ENCODE measurements around the gene LRRC34.

LRRC34 gene

DNA sequence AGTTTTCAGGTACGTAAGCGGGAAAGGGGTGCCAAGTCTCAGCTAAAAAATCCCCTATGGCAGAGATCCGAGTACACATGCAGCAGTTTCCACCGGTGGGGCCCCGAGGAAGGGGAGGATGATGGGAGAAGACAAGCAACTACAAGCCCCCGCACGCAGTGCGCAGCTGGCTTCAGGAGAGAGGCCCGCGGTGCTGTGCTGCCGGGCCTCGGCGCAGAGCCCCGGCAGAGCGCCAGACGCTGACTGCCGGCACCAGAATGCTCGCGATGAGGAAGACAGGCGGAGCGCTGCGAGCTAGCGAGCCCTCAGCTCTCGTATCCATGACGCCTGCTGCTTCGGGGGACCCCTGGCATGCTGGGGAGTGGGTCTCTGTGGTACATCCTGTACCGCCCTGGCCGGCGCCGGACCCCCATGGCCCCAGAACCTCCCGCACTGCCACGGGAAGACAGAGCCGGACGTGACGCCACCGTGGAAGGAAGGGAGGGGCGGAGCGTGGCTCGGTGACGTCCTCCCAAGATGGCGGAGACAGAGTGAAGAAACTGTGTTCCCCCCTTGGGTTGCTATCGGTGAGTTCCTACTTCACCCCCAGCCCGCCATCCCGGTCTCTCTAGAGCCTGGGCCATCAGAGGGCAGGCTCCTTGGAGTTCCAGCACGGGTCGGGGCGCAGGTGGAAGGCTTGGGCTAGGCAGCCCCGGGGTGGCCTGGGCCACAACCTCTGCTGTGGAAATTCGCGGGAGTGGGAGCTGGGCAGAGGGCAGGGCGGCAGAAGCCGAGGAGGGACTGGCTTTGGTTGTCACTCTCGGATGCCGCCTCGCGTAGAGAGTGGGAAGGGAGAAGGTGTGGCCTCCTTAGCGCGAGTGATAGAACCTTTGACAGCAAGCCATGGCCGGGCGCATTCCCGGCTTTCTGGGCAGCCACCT lies 39.5 kb downstream of the LRRC34 start, which contains the start of gene MYNN:
Gene MYNN, plus strand, starts transcription at position 500 of the 920 bp plus-strand sequence. CDS start 900 bp downstream, outside the sequence.
- peak within 1 kb of the TSS; percentile 93 for H3K4me3 ChIP-seq (ENCODE audit: low read depth, low read length)
- TF ChIP-seq, protein P1, sequence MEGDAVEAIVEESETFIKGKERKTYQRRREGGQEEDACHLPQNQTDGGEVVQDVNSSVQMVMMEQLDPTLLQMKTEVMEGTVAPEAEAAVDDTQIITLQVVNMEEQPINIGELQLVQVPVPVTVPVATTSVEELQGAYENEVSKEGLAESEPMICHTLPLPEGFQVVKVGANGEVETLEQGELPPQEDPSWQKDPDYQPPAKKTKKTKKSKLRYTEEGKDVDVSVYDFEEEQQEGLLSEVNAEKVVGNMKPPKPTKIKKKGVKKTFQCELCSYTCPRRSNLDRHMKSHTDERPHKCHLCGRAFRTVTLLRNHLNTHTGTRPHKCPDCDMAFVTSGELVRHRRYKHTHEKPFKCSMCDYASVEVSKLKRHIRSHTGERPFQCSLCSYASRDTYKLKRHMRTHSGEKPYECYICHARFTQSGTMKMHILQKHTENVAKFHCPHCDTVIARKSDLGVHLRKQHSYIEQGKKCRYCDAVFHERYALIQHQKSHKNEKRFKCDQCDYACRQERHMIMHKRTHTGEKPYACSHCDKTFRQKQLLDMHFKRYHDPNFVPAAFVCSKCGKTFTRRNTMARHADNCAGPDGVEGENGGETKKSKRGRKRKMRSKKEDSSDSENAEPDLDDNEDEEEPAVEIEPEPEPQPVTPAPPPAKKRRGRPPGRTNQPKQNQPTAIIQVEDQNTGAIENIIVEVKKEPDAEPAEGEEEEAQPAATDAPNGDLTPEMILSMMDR (IDR thresholded peaks at IDR 0.05): peak; percentile 21
- H3K9ac ChIP-seq: peak within 1 kb of the TSS; percentile 96
- H3K79me2 ChIP-seq: peaks cover 9% of the 10 kb centered on the region
- peak within 1 kb of the TSS; percentile 99 for H3K27ac ChIP-seq
- H2AFZ ChIP-seq: peak within 1 kb of the TSS; percentile 100
- H3K27me3 ChIP-seq (ENCODE audit: control insufficient read depth, insufficient read depth, low read length): no peaks in the 10 kb centered on the region
- no peaks in the 10 kb centered on the region for H3K9me3 ChIP-seq (ENCODE audit: control insufficient read depth, low read length)
- H3K36me3 ChIP-seq (ENCODE audit: control insufficient read depth, insufficient read depth, low read length): no peaks in the 10 kb centered on the region
- H3K4me2 ChIP-seq (ENCODE audit: low read length): peak within 1 kb of the TSS; percentile 84
- H3K4me1 ChIP-seq: peaks cover 6% of the 10 kb centered on the region

- peak overlapping the region; percentile 84 for H3K4me2 ChIP-seq (ENCODE audit: low read length)
- H3K4me3 ChIP-seq (ENCODE audit: low read depth, low read length): peak overlapping the region; percentile 93
- H3K9me3 ChIP-seq (ENCODE audit: control insufficient read depth, low read length): no peaks in the 10 kb centered on the region
- H3K27me3 ChIP-seq (ENCODE audit: control insufficient read depth, insufficient read depth, low read length): no peaks in the 10 kb centered on the region
- H3K79me2 ChIP-seq: peaks cover 9% of the 10 kb centered on the region
- H3K36me3 ChIP-seq (ENCODE audit: control insufficient read depth, insufficient read depth, low read length): no peaks in the 10 kb centered on the region
- H3K4me1 ChIP-seq: peaks cover 6% of the 10 kb centered on the region
- H3K27ac ChIP-seq: peak overlapping the region; percentile 99
- TF ChIP-seq, protein P1 (IDR thresholded peaks at IDR 0.05): no peak
- peak overlapping the region; percentile 96 for H3K9ac ChIP-seq
- peak overlapping the region; percentile 100 for H2AFZ ChIP-seq
Measured at GRCh38 chr3:169772305-169772896, 40.3 kb downstream of the LRRC34 start.

- Histone ChIP-seq H3K4me2 (ENCODE audit: low read length) (peak overlapping the region; percentile 84), H3K36me3 (ENCODE audit: control insufficient read depth, insufficient read depth, low read length) (no peaks in the 10 kb centered on the region), H3K9ac (no peak overlapping the region), H3K27ac (peak overlapping the region; percentile 99), H3K79me2 (peaks cover 9% of the 10 kb centered on the region), H3K9me3 (ENCODE audit: control insufficient read depth, low read length) (no peaks in the 10 kb centered on the region), H2AFZ (peak overlapping the region; percentile 100), H3K4me3 (ENCODE audit: low read depth, low read length) (peak overlapping the region; percentile 93), H3K27me3 (ENCODE audit: control insufficient read depth, insufficient read depth, low read length) (no peaks in the 10 kb centered on the region), H3K4me1 (peaks cover 6% of the 10 kb centered on the region)
- TF ChIP-seq, protein P1 (IDR thresholded peaks at IDR 0.05): no peak
Measured at GRCh38 chr3:169771497-169772304, 41.0 kb downstream of the LRRC34 start.

DNA sequence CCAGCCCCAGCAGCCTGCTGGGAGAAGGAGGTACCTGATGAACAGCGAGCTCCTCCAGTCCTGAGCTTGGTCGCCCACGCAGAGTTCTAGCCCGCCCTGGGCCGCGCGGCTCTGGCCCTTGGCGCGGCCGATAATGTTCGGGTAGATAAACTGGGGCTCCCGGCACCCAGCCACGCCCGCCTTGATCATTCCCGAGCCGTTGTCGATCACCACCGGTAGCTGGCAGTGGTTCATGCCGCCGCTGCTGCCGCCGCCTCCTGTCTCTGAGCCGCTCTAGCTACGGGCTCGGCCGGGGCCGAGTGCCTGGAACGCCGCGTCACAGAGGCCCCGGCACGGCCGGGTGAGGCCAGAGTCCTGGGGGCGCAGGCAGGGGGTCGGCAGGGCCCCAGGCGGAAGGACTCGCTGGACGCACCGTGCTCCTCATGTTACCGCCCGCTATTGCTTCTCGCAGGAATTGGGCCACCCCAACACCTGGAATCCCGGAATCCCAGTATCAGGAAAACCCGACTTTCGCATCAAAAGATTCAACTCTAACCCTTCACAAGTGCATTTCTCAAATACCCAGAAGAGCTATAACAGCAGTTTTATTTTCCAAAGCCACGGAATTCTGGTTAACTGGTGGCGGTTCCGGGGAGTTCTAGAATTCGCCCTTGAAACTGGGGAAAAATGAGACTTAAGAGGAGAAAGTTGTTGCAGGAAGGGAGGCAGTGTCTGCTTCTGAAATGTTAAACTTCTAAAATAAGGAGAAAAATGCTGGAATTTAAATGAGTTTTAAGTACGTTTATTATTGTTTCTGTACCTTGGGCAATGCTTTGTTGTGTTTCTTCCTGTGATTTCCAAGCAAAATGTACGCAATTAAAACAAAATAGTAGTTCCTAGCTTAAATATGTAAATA lies 43.2 kb downstream of the LRRC34 start, which contains the start of gene ACTRT3:
Gene ACTRT3, minus strand, starts transcription at position 275 of the 895 bp plus-strand sequence. Its CDS starts 41 bp downstream, at position 234.
- Histone ChIP-seq H2AFZ (peak within 1 kb of the TSS; percentile 89), H3K4me2 (ENCODE audit: low read length) (peak within 1 kb of the TSS; percentile 89)

More for the DNA sequence above, 43.2 kb downstream of the LRRC34 start, which contains the start of gene ACTRT3:
- Histone ChIP-seq H3K4me3 (ENCODE audit: low read depth, low read length) (peak within 1 kb of the TSS; percentile 65), H3K9me3 (ENCODE audit: control insufficient read depth, low read length) (no peaks in the 10 kb centered on the region), H3K79me2 (no peaks in the 10 kb centered on the region), H3K27ac (peak within 1 kb of the TSS; percentile 60), H3K27me3 (ENCODE audit: control insufficient read depth, insufficient read depth, low read length) (no peaks in the 10 kb centered on the region), H3K4me1 (peaks cover 6% of the 10 kb centered on the region), H3K36me3 (ENCODE audit: control insufficient read depth, insufficient read depth, low read length) (no peaks in the 10 kb centered on the region), H3K9ac (no peak within 1 kb of the TSS)
- TF ChIP-seq, protein P1 (IDR thresholded peaks at IDR 0.05): no peak

All from parathyroid adenoma (tissue), 2 donors.